K562 (cell line): ENCODE data around the gene SLC2A4. TPM values are rescaled to one million over a fixed set of nuclear protein-coding genes. Genes with fewer than 3 reads are reported as not detected.

Source experiments
- CHD1 ChIP-seq: fragments of 200-600 bp; sonication (generic); IDR thresholded peaks from one replicate; pipeline ENCODE4 v1.6.1; 2012; ENCODE audit warnings: mild to moderate bottlenecking, moderate library complexity, low read length, inconsistent platforms
- EWSR1 ChIP-seq: fragments of 450-650 bp; IDR thresholded peaks from 2 replicates; pipeline ENCODE4 v1.6.1; 2018; ENCODE audit warnings: borderline replicate concordance, mild to moderate bottlenecking, low read depth, moderate library complexity; ENCODE audit not compliant: partially characterized antibody
- GABPB1 ChIP-seq: sonication (generic); formaldehyde crosslinking; IDR thresholded peaks from 2 replicates; pipeline ENCODE4 v1.8.0; 2022; ENCODE audit warnings: mild to moderate bottlenecking, missing genetic modification reagents
- IRF1 ChIP-seq: sonication (generic); formaldehyde crosslinking; IDR thresholded peaks from 2 replicates; pipeline ENCODE4 v1.8.0; 2022; ENCODE audit warnings: missing genetic modification reagents, mild to moderate bottlenecking, borderline replicate concordance
- NR2F6 ChIP-seq: fragments of 450-650 bp; formaldehyde crosslinking; IDR thresholded peaks from 2 replicates; pipeline ENCODE4 v1.4.0; 2020; ENCODE audit warnings: mild to moderate bottlenecking
- PCBP2 ChIP-seq: fragments of 200-400 bp; formaldehyde crosslinking; IDR thresholded peaks from 2 replicates; pipeline ENCODE4 v1.6.1; 2018; ENCODE audit warnings: low read length, low read depth, mild to moderate bottlenecking, moderate library complexity; ENCODE audit not compliant: poor library complexity, severe bottlenecking
- PHB2 ChIP-seq: fragments of 450-650 bp; IDR thresholded peaks from 2 replicates; pipeline ENCODE4 v1.6.1; 2017; ENCODE audit warnings: low read depth
- PRPF4 ChIP-seq: fragments of 200-400 bp; formaldehyde crosslinking; IDR thresholded peaks from one replicate; pipeline ENCODE4 v1.6.1; 2017; ENCODE audit warnings: low read length, low read depth, mild to moderate bottlenecking; ENCODE audit not compliant: insufficient read depth, poor library complexity, severe bottlenecking
- SAP30 ChIP-seq: fragments of 200-600 bp; sonication (generic); IDR thresholded peaks from 2 replicates; pipeline ENCODE4 v1.6.1; 2012; ENCODE audit warnings: borderline replicate concordance, low read depth, mild to moderate bottlenecking, moderate library complexity, low read length, control low read depth, inconsistent platforms; ENCODE audit not compliant: insufficient read depth, poor library complexity, severe bottlenecking
- SRF ChIP-seq, 2 experiments: fragments of 250-450, 450-650 bp in 1 of 2; sonication (Bioruptor Pico) in 1 of 2; sonication (generic) in 1 of 2; formaldehyde crosslinking; IDR thresholded peaks; 2 replicates each; pipeline versions ENCODE4 v1.5.0 to v1.5.1; 2020 to 2022; ENCODE audit warnings: mild to moderate bottlenecking in 1 of 2, missing genetic modification reagents in 1 of 2
- ZBTB17 ChIP-seq: fragments of 450-650 bp; formaldehyde crosslinking; IDR thresholded peaks from 2 replicates; pipeline ENCODE4 v1.4.0; 2020; ENCODE audit warnings: mild to moderate bottlenecking
- ZNF263 ChIP-seq: sonication (generic); formaldehyde crosslinking; IDR thresholded peaks from 2 replicates; pipeline ENCODE4 v1.8.0; 2022; ENCODE audit warnings: mild to moderate bottlenecking, missing genetic modification reagents, borderline replicate concordance
- polyA plus RNA-seq, 8 experiments: library from polyadenylated mRNA; depleted of rRNA in 4 of 8; stranded (reverse) in 5 of 8; unstranded in 3 of 8; fragments of >200 nt; fragmentation: Nextera tagmentation in 2 of 8; fragmentation: Illumina TruSeq in 1 of 8; extraction: Ambion mirVana in 2 of 8; extraction: Trizol in 1 of 8; gene quantifications; 2 replicates each; pipeline versions ENCODE4 v1.2.1 to v1.2.3, GENCODE V29; 2011 to 2014; ENCODE audit warnings: inconsistent platforms in 1 of 8, missing spikeins in 1 of 8
- total RNA-seq, 7 experiments: library from RNA; depleted of rRNA in 6 of 7; stranded (reverse); fragments of >200 nt in 6 of 7; fragmentation: Illumina TruSeq in 2 of 7; extraction: Trizol in 2 of 7; gene quantifications; 2 replicates each; pipeline versions ENCODE4 v1.2.1 to v1.2.3, GENCODE V29; 2011 to 2021; ENCODE audit warnings: low replicate concordance in 1 of 7
- TF ChIP-seq, protein P1 (sequence below): fragments of 250-450 bp; sonication (Bioruptor Pico); IDR thresholded peaks from 2 replicates; pipeline ENCODE4 v1.8.0; 2022; ENCODE audit warnings: moderate library complexity, mild to moderate bottlenecking, inconsistent platforms
- TF ChIP-seq, protein P2 (sequence below): fragments of 450-650 bp; IDR thresholded peaks from 2 replicates; pipeline ENCODE4 v1.6.1; 2017; ENCODE audit warnings: antibody characterized with exemption

The SLC2A4 gene
- total and polyA plus RNA-seq, 9 of the 15 experiments (the other 6 are each of a cell fraction or from before 2014, with no cell fraction given) = 0.74 to 3.5 (median 1.6) TPM

DNA sequence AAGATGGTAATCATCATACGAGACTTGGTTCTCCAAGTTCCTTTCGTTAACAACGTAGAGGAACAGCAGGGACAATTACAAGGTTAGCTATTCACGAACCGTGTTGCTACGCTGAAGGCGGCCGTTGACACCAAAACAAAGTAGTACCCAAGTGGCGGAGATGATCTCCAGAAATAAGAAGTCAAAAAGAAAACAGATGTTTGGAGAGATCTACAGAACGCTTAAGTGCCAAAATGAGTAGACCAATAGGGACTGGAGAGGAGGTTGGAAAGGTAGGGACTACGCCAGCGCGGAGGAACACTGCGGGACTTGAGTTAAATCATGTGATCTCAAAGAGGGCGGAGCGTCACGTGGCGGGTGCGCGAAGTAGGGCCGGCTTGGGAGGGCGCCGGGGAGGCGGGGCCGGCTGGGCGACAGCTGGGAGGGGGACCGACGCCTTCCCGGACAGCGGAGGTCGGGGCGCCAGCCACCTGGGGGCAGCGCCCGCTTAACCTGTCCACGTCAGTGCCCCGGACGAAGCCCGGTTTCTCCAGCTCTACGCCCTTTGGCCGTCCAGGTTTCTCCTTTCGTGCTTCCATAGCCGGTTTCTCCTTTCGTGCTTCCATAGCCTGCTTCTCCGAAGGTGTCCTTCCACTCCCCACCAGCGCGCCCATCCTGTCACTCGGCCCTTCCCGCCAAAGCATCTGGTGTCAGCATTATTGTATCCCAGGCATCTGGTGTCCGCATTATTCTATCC is 38.6 kb upstream of the SLC2A4 start (continued):
- TF ChIP-seq NR2F6 (CRISPR knock-in tag) (0 out of 2 replicates have a peak, but pooled peaks have one; percentile 63), PHB2 (no peak), PCBP2 (no peak), CHD1 (no peak), SAP30 (no peak), ZNF263 (CRISPR knock-in tag) (0 out of 2 replicates have a peak, but pooled peaks have one; percentile 54), GABPB1 (CRISPR knock-in tag) (peak; percentile 50; the same call in 1 of the 2 replicates), PRPF4 (no peak), ZBTB17 (CRISPR knock-in tag) (0 out of 2 replicates have a peak, but pooled peaks have one; percentile 25), IRF1 (no peak), SRF (CRISPR knock-in tag; IDR thresholded peaks at IDR 0.05) (0 out of 4 replicates have a peak, but pooled peaks of 1 of the 2 experiments have one; percentile 50), EWSR1 (no peak)
- TF ChIP-seq, protein P1, sequence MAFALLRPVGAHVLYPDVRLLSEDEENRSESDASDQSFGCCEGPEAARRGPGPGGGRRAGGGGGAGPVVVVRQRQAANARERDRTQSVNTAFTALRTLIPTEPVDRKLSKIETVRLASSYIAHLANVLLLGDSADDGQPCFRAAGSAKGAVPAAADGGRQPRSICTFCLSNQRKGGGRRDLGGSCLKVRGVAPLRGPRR (CRISPR knock-in tag) = no peak
- TF ChIP-seq, protein P2, sequence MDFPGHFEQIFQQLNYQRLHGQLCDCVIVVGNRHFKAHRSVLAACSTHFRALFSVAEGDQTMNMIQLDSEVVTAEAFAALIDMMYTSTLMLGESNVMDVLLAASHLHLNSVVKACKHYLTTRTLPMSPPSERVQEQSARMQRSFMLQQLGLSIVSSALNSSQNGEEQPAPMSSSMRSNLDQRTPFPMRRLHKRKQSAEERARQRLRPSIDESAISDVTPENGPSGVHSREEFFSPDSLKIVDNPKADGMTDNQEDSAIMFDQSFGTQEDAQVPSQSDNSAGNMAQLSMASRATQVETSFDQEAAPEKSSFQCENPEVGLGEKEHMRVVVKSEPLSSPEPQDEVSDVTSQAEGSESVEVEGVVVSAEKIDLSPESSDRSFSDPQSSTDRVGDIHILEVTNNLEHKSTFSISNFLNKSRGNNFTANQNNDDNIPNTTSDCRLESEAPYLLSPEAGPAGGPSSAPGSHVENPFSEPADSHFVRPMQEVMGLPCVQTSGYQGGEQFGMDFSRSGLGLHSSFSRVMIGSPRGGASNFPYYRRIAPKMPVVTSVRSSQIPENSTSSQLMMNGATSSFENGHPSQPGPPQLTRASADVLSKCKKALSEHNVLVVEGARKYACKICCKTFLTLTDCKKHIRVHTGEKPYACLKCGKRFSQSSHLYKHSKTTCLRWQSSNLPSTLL = no peak
